NB4 (cell line): ENCODE measurements around the gene CAMK2G.

ENCODE experiments used
- CTCF ChIP-seq: IDR thresholded peaks from one replicate; pipeline ENCODE4 v1.5.1; 2012; ENCODE audit warnings: low read depth, low read length
- MAX ChIP-seq: IDR thresholded peaks from 2 replicates; pipeline ENCODE4 v1.6.1; 2011; ENCODE audit warnings: low read depth, low read length
- POLR2A ChIP-seq: IDR thresholded peaks from 2 replicates; pipeline ENCODE4 v1.6.1; 2011; ENCODE audit warnings: mild to moderate bottlenecking; ENCODE audit not compliant: insufficient read length; ENCODE audit errors: extremely low read depth

- TF ChIP-seq CTCF (no peak), POLR2A (no peak), MAX (no peak)
These were observed 61.7 kb downstream of the CAMK2G start for GRCh38 chr10:73812657-73813056.
